Measurements from ENCODE around the gene KCTD2. TPM values are rescaled to one million over a fixed set of nuclear protein-coding genes. Genes with fewer than 3 reads are reported as not detected.
A peak's percentile ranks its signal among the peaks of the same experiment; 100 is the strongest.
"Not testable (repeated sequence)": the region's sequence is repeated elsewhere in the genome, so short reads cannot be mapped to it uniquely, and the experiment has no call there.

KCTD2 gene
- total RNA-seq, 2 donors from 2014 or later: 14.8 to 18.1 TPM

DNA sequence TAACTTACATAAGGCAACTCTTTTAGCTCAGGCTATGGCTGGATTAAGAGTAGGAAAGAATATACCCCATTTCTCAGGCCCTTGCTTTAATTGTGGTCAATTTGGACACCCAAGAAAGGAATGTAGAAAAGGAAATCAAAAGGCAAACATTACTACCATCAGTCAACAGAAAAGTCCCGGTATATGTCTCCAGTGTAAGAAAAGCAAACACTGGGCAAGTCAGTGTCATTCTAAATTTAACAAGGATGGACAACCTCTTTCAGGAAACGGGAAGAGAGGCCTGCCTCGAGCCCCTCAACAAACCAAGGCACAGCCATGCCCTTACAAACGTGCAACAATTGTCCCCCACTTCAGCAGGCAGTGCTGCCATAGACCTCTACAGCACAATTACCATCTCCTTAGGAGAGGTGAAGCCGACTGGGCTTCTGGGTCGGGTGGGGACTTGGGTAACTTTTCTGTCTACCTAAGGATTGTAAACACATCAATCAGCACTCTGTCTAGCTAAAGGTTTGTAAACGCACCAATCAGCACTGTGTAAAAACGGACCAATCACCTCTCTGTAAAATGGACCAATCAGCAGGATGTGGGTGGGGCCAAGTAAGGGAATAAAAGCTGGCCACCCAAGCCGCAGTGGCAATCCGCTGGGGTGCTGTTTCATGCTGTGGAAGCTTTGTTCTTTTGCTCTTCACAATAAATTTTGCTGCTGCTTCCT, 22.2 kb upstream of the KCTD2 start:
- intact Hi-C loops (cut with DNase I): no loop called here
- H3K4me1 ChIP-seq: no peaks in the 10 kb centered on the region
- H3K9ac ChIP-seq (ENCODE audit: low read depth in 2 of 2, low read length in 2 of 2): no peak overlapping the region
- no peak for DNase-seq
- no peaks in the 10 kb centered on the region for H3K36me3 ChIP-seq
- no peaks in the 10 kb centered on the region for H3K9me3 ChIP-seq
- TF ChIP-seq, protein P1, sequence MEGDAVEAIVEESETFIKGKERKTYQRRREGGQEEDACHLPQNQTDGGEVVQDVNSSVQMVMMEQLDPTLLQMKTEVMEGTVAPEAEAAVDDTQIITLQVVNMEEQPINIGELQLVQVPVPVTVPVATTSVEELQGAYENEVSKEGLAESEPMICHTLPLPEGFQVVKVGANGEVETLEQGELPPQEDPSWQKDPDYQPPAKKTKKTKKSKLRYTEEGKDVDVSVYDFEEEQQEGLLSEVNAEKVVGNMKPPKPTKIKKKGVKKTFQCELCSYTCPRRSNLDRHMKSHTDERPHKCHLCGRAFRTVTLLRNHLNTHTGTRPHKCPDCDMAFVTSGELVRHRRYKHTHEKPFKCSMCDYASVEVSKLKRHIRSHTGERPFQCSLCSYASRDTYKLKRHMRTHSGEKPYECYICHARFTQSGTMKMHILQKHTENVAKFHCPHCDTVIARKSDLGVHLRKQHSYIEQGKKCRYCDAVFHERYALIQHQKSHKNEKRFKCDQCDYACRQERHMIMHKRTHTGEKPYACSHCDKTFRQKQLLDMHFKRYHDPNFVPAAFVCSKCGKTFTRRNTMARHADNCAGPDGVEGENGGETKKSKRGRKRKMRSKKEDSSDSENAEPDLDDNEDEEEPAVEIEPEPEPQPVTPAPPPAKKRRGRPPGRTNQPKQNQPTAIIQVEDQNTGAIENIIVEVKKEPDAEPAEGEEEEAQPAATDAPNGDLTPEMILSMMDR (IDR thresholded peaks at IDR 0.05): no peak
- no peaks in the 10 kb centered on the region for H3K27me3 ChIP-seq
- no peak overlapping the region for H3K4me3 ChIP-seq
- H3K27ac ChIP-seq: no peak overlapping the region

DNA sequence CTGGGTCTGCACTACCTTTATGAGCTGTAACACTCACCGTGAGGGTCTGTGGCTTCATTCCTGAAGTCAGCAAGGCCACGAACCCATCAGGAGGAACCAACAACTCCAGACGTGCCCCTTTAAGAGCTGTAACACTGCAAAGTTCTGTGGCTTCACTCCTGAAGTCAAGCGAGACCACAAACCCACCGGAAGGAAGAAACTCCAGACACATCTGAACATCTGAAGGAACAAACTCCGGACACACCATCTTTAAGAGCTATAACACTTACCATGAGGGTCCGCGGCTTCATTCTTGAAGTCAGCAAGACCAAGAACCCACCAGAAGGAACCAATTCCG, 21.7 kb upstream of the KCTD2 start:
- H3K4me3 ChIP-seq; H3K27me3 ChIP-seq; H3K4me1 ChIP-seq; H3K27ac ChIP-seq; H3K9ac ChIP-seq (ENCODE audit: low read depth in 2 of 2, low read length in 2 of 2); DNase-seq; H3K36me3 ChIP-seq; intact Hi-C loops (cut with DNase I); H3K9me3 ChIP-seq: not testable (repeated sequence)

DNA sequence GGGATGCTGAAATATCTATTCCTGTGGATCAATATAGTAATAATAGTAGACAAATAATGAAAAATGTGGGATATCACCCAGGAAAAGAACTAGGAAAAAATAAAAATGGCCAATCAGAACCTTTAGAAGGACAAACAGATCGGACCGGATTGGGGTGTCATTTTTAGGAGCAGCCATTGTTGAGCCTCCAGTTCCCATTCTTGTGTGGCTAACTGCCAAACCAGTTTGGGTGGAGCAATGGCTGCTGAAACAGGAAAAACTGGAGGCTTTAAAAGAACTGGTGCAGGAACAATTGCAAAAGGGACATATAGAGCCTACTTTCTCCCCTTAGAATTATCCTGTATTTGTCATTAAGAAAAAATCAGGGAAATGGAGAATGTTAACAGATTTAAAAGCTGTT, 20.4 kb upstream of the KCTD2 start:
- H3K4me3 ChIP-seq; H3K9me3 ChIP-seq; H3K27me3 ChIP-seq; H3K27ac ChIP-seq; intact Hi-C loops (cut with DNase I); H3K36me3 ChIP-seq; H3K4me1 ChIP-seq; H3K9ac ChIP-seq (ENCODE audit: low read depth in 2 of 2, low read length in 2 of 2): not testable (repeated sequence)
- peak; percentile 44 for DNase-seq

DNA sequence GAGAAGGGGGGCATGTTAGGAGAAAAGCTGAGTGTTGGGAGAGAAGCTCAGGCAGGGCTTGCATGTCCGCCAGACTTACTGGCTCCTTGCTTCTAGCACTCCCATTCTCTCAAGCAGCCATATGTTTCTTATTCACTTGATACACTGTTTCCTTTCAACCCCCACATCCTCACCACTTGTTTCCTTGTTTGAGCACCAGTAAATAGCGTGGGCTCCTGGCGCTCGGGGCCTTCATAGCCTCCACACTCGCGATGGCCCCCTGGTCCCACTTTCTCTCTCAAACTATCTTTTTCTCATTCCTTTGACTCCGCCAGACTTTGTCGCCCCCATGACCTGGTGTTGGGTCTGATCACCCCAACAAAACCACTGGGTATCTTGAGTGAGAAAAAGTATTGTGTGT, 16.9 kb upstream of the KCTD2 start:
- Histone ChIP-seq H3K9ac (ENCODE audit: low read depth in 2 of 2, low read length in 2 of 2) (no peak overlapping the region), H3K9me3 (no peaks in the 10 kb centered on the region), H3K27me3 (no peaks in the 10 kb centered on the region), H3K4me1 (peaks cover 3% of the 10 kb centered on the region), H3K36me3 (no peaks in the 10 kb centered on the region), H3K4me3 (no peak overlapping the region), H3K27ac (no peak overlapping the region)
- TF ChIP-seq, protein P1 (IDR thresholded peaks at IDR 0.05): no peak
- no peak for DNase-seq
- intact Hi-C loops (cut with DNase I): no loop called here

DNA sequence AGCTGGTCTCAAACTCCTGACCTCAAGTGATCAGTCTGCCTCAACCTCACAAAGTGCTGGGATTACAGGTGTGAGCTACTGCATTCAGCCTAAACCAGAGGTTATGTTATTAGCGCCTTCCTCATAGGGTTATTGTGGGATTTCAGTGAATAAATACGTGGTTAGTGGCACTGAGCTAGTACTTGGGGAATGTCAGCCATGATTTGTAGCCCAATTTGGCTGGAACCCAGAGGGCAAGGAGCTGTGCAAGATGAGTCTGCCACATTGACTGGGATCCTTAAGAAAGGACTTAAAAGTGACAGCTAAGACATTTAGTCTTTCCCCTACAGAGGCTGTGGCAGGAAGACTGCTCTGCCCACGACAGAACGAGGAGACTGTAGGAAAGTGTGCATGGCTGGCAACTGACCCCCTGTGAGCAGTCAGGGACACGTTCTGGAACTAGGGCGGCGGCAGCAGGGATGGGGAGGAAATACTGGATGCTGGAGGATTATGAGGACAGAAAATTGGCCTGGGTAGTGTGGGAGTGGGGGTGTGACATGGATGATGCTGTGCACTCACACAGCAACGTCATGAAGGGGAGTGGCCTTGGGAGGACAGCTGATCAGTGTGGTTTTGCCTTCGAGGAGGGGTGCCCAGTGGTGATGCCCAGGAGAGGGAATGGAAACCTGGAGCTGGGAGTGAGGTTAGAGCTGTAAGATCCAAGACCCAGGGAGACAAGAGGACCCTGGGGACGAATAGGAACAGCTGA, 14.9 kb upstream of the KCTD2 start:
- Histone ChIP-seq H3K9ac (ENCODE audit: low read depth in 2 of 2, low read length in 2 of 2) (peak overlapping the region; percentile 3 to 14), H3K4me1 (peaks cover 3% of the 10 kb centered on the region), H3K36me3 (no peaks in the 10 kb centered on the region), H3K9me3 (no peaks in the 10 kb centered on the region), H3K27me3 (no peaks in the 10 kb centered on the region), H3K27ac (peak overlapping the region; percentile 32), H3K4me3 (no peak overlapping the region)
- peak; percentile 80 for DNase-seq
- intact Hi-C loops (cut with DNase I): no loop called here
- TF ChIP-seq, protein P1 (IDR thresholded peaks at IDR 0.05): no peak

DNA sequence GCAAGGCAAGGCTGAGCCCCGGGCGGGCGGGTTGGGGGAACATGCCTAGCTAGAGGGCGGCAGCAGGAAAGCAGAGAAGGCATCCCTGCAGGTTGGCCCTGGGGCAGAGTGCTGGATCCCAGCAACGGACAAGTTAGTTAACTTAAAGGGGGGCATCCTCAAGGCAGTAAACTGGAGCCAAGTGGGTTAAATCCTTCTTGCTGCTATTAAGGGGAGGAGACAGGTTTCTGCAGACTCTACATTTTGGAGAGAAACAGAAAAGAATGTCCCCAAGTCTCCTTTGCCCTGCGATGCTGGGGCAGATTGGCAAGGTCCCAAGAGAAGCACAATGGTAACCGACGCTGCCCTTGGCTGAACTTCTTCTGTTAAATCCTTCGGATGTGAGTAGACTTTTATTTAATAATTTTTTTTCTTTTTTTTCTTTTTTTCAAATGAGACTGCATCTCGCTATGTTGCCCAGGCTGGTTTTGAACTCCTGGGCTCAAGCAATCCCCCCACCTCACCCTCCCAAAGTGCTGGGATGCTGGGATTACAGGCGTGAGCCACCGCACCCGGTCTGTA, 14.2 kb upstream of the KCTD2 start:
- TF ChIP-seq, protein P1 (IDR thresholded peaks at IDR 0.05): no peak
- DNase-seq: peak; percentile 38
- H3K4me3 ChIP-seq: no peak overlapping the region
- peak overlapping the region; percentile 32 for H3K27ac ChIP-seq
- intact Hi-C loops (cut with DNase I): no loop called here
- H3K36me3 ChIP-seq: no peaks in the 10 kb centered on the region
- peak overlapping the region; percentile 14 to 87 for H3K9ac ChIP-seq (ENCODE audit: low read depth in 2 of 2, low read length in 2 of 2)
- no peaks in the 10 kb centered on the region for H3K9me3 ChIP-seq
- peaks cover 3% of the 10 kb centered on the region for H3K4me1 ChIP-seq
- no peaks in the 10 kb centered on the region for H3K27me3 ChIP-seq

Measured in colonic mucosa (tissue), 4 donors.